Osteocyte (in vitro differentiated cells): Measurements from ENCODE around the gene EXOC4. TPM values are rescaled to one million over a fixed set of nuclear protein-coding genes. Genes with fewer than 3 reads are reported as not detected.
A peak's percentile ranks its signal among the peaks of the same experiment; 100 is the strongest.

Experiments used
- DNase-seq: peaks from one replicate; pipeline ENCODE4 v3.0.0; 2021; ENCODE audit warnings: mixed read lengths; ENCODE audit not compliant: unreplicated experiment; ENCODE audit errors: extremely low spot score
- H3K27ac Mint-ChIP-seq: one replicate; pipeline ENCODE4 v1.8.0; 2021; ENCODE audit warnings: mild to moderate bottlenecking, mixed read lengths; ENCODE audit not compliant: unreplicated experiment
- H3K27me3 Mint-ChIP-seq: one replicate; pipeline ENCODE4 v1.8.0; 2021; ENCODE audit warnings: mixed read lengths; ENCODE audit not compliant: unreplicated experiment
- H3K36me3 Mint-ChIP-seq: one replicate; pipeline ENCODE4 v1.8.0; 2021; ENCODE audit warnings: mixed read lengths; ENCODE audit not compliant: unreplicated experiment
- H3K4me1 Mint-ChIP-seq: one replicate; pipeline ENCODE4 v1.8.0; 2021; ENCODE audit warnings: mixed read lengths; ENCODE audit not compliant: unreplicated experiment
- H3K4me3 Mint-ChIP-seq: one replicate; pipeline ENCODE4 v1.8.0; 2021; ENCODE audit warnings: mild to moderate bottlenecking, moderate library complexity, mixed read lengths; ENCODE audit not compliant: unreplicated experiment
- H3K9me3 Mint-ChIP-seq: one replicate; pipeline ENCODE4 v1.8.0; 2021; ENCODE audit warnings: mixed read lengths; ENCODE audit not compliant: unreplicated experiment
- total RNA-seq: library from RNA; stranded (reverse); gene quantifications from 2 replicates; pipeline ENCODE4 v1.2.1, GENCODE V29; 2021
- TF ChIP-seq, protein P1 (sequence below): fragments of 200-600 bp; sonication (generic); IDR thresholded peaks from 2 replicates; pipeline ENCODE4 v1.5.0; 2021; ENCODE audit warnings: antibody characterized with exemption, mild to moderate bottlenecking, moderate library complexity

Gene EXOC4
- total RNA-seq, 1 donor from 2014 or later = 99.9 TPM

DNA sequence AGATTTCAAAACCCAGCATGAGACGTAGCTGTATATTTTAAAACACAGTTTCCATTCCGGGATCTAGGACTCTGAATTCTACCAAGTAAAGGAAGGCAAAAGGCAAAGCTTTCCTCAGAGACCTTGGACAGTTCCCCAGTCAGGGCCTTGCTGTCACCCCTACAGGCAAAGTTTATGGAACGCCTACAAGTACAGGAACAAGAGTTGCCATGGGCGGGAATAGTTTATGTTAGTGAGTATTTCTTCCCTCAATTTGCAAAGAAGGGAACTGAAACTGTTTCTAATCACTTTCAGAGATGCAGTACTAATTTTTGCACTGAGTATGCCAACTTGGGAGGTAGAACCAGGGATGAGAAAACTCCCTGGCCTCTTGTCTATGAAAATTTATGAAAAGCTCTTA lies 806.1 kb downstream of the EXOC4 start:
- Mint-ChIP-seq H3K27ac (no peak overlapping the region), H3K4me3 (no peak overlapping the region), H3K4me1 (no peaks in the 10 kb centered on the region), H3K36me3 (no peaks in the 10 kb centered on the region), H3K27me3 (no peaks in the 10 kb centered on the region), H3K9me3 (no peaks in the 10 kb centered on the region)
- no peak for DNase-seq
- TF ChIP-seq, protein P1, sequence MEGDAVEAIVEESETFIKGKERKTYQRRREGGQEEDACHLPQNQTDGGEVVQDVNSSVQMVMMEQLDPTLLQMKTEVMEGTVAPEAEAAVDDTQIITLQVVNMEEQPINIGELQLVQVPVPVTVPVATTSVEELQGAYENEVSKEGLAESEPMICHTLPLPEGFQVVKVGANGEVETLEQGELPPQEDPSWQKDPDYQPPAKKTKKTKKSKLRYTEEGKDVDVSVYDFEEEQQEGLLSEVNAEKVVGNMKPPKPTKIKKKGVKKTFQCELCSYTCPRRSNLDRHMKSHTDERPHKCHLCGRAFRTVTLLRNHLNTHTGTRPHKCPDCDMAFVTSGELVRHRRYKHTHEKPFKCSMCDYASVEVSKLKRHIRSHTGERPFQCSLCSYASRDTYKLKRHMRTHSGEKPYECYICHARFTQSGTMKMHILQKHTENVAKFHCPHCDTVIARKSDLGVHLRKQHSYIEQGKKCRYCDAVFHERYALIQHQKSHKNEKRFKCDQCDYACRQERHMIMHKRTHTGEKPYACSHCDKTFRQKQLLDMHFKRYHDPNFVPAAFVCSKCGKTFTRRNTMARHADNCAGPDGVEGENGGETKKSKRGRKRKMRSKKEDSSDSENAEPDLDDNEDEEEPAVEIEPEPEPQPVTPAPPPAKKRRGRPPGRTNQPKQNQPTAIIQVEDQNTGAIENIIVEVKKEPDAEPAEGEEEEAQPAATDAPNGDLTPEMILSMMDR = no peak

- no peaks in the 10 kb centered on the region for H3K27me3 Mint-ChIP-seq
- DNase-seq = no peak
- no peaks in the 10 kb centered on the region for H3K36me3 Mint-ChIP-seq
- H3K4me1 Mint-ChIP-seq = no peaks in the 10 kb centered on the region
- no peak overlapping the region for H3K27ac Mint-ChIP-seq
- TF ChIP-seq, protein P1 = no peak
- H3K9me3 Mint-ChIP-seq = no peaks in the 10 kb centered on the region
- no peak overlapping the region for H3K4me3 Mint-ChIP-seq
Observed at GRCh38 chr7:134059921-134060320, 807.0 kb downstream of the EXOC4 start.

DNA sequence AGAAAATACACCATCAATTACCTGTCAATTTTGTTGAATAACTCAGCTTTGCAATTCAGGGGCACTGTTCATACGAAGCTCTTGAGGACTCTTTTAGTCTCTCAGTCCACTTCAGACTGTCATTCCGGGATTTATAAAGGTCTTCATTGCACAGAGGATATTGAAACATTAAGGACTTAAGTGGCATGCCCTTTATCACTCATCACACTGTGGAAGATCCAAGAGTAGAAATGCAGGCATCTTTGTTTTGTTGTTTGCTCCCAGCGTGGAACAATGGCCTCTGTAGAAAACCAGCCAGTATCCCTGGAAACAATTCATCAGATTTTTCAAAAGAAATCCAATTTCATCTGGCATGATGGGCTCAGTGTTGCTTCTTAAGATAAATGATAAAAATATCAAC lies 808.0 kb downstream of the EXOC4 start:
- H3K4me1 Mint-ChIP-seq = no peaks in the 10 kb centered on the region
- no peak overlapping the region for H3K27ac Mint-ChIP-seq
- no peaks in the 10 kb centered on the region for H3K9me3 Mint-ChIP-seq
- DNase-seq = no peak
- TF ChIP-seq, protein P1 = no peak
- H3K27me3 Mint-ChIP-seq = no peaks in the 10 kb centered on the region
- H3K4me3 Mint-ChIP-seq = no peak overlapping the region
- H3K36me3 Mint-ChIP-seq = peaks cover 4% of the 10 kb centered on the region

- no peaks in the 10 kb centered on the region for H3K4me1 Mint-ChIP-seq
- no peak overlapping the region for H3K4me3 Mint-ChIP-seq
- TF ChIP-seq, protein P1 = no peak
- H3K27ac Mint-ChIP-seq = no peak overlapping the region
- no peaks in the 10 kb centered on the region for H3K27me3 Mint-ChIP-seq
- no peaks in the 10 kb centered on the region for H3K9me3 Mint-ChIP-seq
- DNase-seq = peak; percentile 19
- H3K36me3 Mint-ChIP-seq = peaks cover 5% of the 10 kb centered on the region
Observed at GRCh38 chr7:134062460-134062859, 809.6 kb downstream of the EXOC4 start.

- Mint-ChIP-seq H3K36me3 (peaks cover 7% of the 10 kb centered on the region), H3K4me1 (no peaks in the 10 kb centered on the region), H3K27me3 (no peaks in the 10 kb centered on the region), H3K27ac (no peak overlapping the region), H3K4me3 (no peak overlapping the region), H3K9me3 (no peaks in the 10 kb centered on the region)
- TF ChIP-seq, protein P1 = no peak
- no peak for DNase-seq
Observed at GRCh38 chr7:134065415-134065814, 812.5 kb downstream of the EXOC4 start.
